A673 (cell line): ENCODE data around the gene SH3RF3. TPM values are rescaled to one million over a fixed set of nuclear protein-coding genes. Genes with fewer than 3 reads are reported as not detected.

Experiments
- BruUV-seq: library from RNA; stranded (reverse); fragments of 400-500 nt; replicated peaks from 2 replicates; lab custom pipeline; 2021; lab: Mats Ljungman, UMichigan
- CTCF ChIA-PET: fragments of 300-600 bp; sonication (Branson Sonifier 250); formaldehyde crosslinking; loops from one replicate; lab custom pipeline; 2022; ENCODE audit warnings: antibody characterized with exemption; lab: Charles Lee
- POLR2A ChIA-PET: fragments of 300-600 bp; sonication (Branson Sonifier 250); formaldehyde crosslinking; loops from one replicate; lab custom pipeline; 2022; ENCODE audit warnings: antibody characterized with exemption; ENCODE audit not compliant: low non-redundant PET; lab: Charles Lee
- DNase-seq: peaks from one replicate; pipeline ENCODE4 v3.0.0-alpha.2; 2015; ENCODE audit warnings: low spot score
- H3K27ac ChIP-seq: fragments of 200-600 bp; sonication (generic); 2 replicates; pipeline ENCODE4 v1.5.1; 2016; ENCODE audit warnings: mixed run types, low read depth, mild to moderate bottlenecking, mixed read lengths, antibody characterized with exemption, low read length; ENCODE audit not compliant: poor library complexity, severe bottlenecking
- H3K27me3 ChIP-seq: fragments of 200-600 bp; sonication (generic); replicated peaks from 2 replicates; pipeline ENCODE4 v1.6.1; 2017; ENCODE audit warnings: mixed run types, low read depth, mild to moderate bottlenecking, mixed read lengths, antibody characterized with exemption, low read length; ENCODE audit not compliant: insufficient read depth, poor library complexity
- H3K36me3 ChIP-seq: fragments of 200-600 bp; sonication (generic); 2 replicates; pipeline ENCODE4 v1.6.1; 2016; ENCODE audit warnings: mixed run types, mild to moderate bottlenecking, mixed read lengths, antibody characterized with exemption, low read length; ENCODE audit not compliant: insufficient read depth, poor library complexity, severe bottlenecking
- H3K4me1 ChIP-seq: fragments of 200-600 bp; sonication (generic); 2 replicates; pipeline ENCODE4 v1.6.1; 2017; ENCODE audit warnings: mixed run types, mild to moderate bottlenecking, mixed read lengths, antibody characterized with exemption, low read length; ENCODE audit not compliant: insufficient read depth, poor library complexity, severe bottlenecking
- H3K4me3 ChIP-seq: fragments of 200-600 bp; sonication (generic); 2 replicates; pipeline ENCODE4 v1.5.1; 2016; ENCODE audit warnings: low read depth, mixed run types, mild to moderate bottlenecking, mixed read lengths, low read length; ENCODE audit not compliant: poor library complexity, severe bottlenecking
- H3K9me3 ChIP-seq: fragments of 200-600 bp; sonication (generic); 2 replicates; pipeline ENCODE4 v1.6.1; 2016; ENCODE audit warnings: mixed run types, low read depth, mild to moderate bottlenecking, mixed read lengths, antibody characterized with exemption, low read length; ENCODE audit not compliant: poor library complexity, severe bottlenecking
- EZH2 ChIP-seq: fragments of 200-600 bp; sonication (generic); IDR thresholded peaks from 2 replicates; pipeline ENCODE4 v1.6.1; 2017; ENCODE audit warnings: borderline replicate concordance, low read depth, mild to moderate bottlenecking, mixed read lengths, antibody characterized with exemption, low read length; ENCODE audit not compliant: poor library complexity, severe bottlenecking
- intact Hi-C: fragments of 100-400 bp; cut with micrococcal nuclease; formaldehyde crosslinking; loops from one replicate; pipeline ENCODE4 v1.10.0; 2022; ENCODE audit not compliant: unreplicated experiment
- total RNA-seq: library from RNA; stranded (reverse); gene quantifications from 2 replicates; pipeline ENCODE4 v1.2.3, GENCODE V29; 2021
- TF ChIP-seq, protein P1 (sequence below): fragments of 300-800, 200-600 bp; sonication (generic); conservative IDR thresholded peaks from 2 replicates; pipeline ENCODE4 v1.5.1; 2017; ENCODE audit warnings: low read depth, mild to moderate bottlenecking, antibody characterized with exemption, low read length, moderate library complexity, mixed read lengths

SH3RF3 gene
- total RNA-seq, 1 experiment from 2014 or later = 0.15 TPM

DNA sequence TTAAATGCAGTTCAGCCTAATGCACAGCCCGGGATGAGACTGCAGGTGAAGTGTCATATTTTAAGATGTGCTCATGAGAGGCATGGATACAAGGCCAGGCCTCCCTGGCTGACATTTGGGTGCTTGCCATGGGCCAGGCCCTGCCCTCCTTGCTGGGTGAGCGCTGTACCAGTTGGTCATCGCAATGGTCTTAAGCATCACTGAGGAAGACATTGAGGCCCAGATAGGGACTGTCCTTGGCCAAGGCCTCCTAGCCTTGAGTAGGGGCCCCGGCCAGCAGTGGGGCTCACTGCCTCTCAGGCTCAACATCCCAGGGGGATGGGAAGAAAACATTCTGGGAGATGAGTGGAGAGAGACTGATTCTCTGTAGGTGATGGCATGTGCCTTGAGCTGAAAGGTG lies 184.3 kb downstream of the SH3RF3 start:
- intact Hi-C loops = no loop called here
- H3K36me3 ChIP-seq = no peaks in the 10 kb centered on the region
- ChIA-PET POLR2A (no interaction called here), CTCF (no interaction called here)
- H3K4me3 ChIP-seq = no peak overlapping the region
- DNase-seq = no peak
- peaks cover 6% of the 10 kb centered on the region for H3K4me1 ChIP-seq
- H3K9me3 ChIP-seq = no peaks in the 10 kb centered on the region
- no peak overlapping the region for H3K27ac ChIP-seq
- no TSS peak for BruUV-seq
- H3K27me3 ChIP-seq = peaks cover 5% of the 10 kb centered on the region
- TF ChIP-seq, protein P1, sequence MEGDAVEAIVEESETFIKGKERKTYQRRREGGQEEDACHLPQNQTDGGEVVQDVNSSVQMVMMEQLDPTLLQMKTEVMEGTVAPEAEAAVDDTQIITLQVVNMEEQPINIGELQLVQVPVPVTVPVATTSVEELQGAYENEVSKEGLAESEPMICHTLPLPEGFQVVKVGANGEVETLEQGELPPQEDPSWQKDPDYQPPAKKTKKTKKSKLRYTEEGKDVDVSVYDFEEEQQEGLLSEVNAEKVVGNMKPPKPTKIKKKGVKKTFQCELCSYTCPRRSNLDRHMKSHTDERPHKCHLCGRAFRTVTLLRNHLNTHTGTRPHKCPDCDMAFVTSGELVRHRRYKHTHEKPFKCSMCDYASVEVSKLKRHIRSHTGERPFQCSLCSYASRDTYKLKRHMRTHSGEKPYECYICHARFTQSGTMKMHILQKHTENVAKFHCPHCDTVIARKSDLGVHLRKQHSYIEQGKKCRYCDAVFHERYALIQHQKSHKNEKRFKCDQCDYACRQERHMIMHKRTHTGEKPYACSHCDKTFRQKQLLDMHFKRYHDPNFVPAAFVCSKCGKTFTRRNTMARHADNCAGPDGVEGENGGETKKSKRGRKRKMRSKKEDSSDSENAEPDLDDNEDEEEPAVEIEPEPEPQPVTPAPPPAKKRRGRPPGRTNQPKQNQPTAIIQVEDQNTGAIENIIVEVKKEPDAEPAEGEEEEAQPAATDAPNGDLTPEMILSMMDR = no peak
- no peak for TF ChIP-seq EZH2

GRCh38 chr2:109316091-109316490 lies 187.1 kb downstream of the SH3RF3 start:
- no peak overlapping the region for H3K4me3 ChIP-seq
- H3K27ac ChIP-seq = no peak overlapping the region
- H3K27me3 ChIP-seq = peaks cover 5% of the 10 kb centered on the region
- no peaks in the 10 kb centered on the region for H3K9me3 ChIP-seq
- no peak for DNase-seq
- CTCF ChIA-PET = no interaction called here
- no peaks in the 10 kb centered on the region for H3K36me3 ChIP-seq
- H3K4me1 ChIP-seq = peaks cover 11% of the 10 kb centered on the region
- no TSS peak for BruUV-seq
- intact Hi-C loops = no loop called here
- TF ChIP-seq EZH2 = no peak
- TF ChIP-seq, protein P1 = no peak
- POLR2A ChIA-PET = no interaction called here

DNA sequence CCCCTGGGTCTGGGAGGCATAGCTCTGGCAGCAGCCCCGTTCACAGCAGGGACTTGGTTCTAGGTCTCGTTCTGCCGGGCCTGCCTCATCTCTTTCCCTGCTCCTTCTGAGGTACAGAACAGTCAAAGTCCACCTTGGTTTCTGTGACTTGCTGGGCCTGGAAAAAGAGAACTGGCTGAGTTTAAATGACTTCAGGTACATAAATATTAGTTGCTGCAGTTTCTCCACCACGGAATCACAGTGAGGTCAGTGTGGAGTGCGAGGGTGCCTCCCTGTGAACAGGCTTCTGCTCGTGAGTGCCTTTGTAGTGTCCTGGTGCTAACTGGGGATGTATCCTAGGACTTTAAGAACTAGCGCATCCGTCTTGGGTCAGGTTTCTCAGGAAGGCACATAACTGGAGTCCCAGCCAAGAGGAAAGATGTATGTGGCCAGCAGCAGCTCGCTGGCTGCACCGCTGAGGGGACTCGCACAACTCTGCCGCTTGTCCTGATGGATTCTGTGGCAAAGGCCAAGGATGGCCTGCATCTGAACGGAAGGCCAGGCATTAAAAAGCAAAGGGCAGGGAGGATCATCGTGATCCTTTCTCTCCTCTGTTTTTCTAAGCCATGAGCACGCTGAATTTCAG lies 188.6 kb downstream of the SH3RF3 start:
- H3K9me3 ChIP-seq = no peaks in the 10 kb centered on the region
- BruUV-seq = no TSS peak
- CTCF ChIA-PET = no interaction called here

More for the DNA sequence above, 188.6 kb downstream of the SH3RF3 start:
- intact Hi-C loops = no loop called here
- Histone ChIP-seq H3K36me3 (no peaks in the 10 kb centered on the region), H3K27me3 (no peaks in the 10 kb centered on the region), H3K4me1 (peaks cover 24% of the 10 kb centered on the region), H3K4me3 (no peak overlapping the region), H3K27ac (no peak overlapping the region)
- TF ChIP-seq, protein P1 = no peak
- TF ChIP-seq EZH2 = no peak
- DNase-seq = no peak
- POLR2A ChIA-PET = no interaction called here
